ENCODE results near the gene SLC18A2.

DNA sequence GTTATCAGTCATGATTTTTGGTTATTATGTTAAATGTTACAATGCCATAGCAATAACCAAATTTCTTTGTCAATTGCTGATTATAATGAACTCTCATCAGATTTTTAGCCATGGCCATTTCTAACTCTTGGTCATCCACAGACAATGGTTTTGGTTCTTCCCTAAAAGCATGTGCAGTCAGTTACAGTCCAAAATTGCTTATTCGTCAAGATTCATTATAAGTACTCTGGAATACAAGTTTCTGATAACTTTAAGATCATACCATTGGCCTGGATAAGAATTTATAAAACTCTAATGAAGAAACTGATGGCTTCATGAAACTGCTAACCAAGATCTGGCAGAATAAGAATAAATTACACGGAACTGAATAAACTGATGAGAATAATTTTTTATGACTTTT, 83.5 kb downstream of the SLC18A2 start:
- TF ChIP-seq, protein P1, sequence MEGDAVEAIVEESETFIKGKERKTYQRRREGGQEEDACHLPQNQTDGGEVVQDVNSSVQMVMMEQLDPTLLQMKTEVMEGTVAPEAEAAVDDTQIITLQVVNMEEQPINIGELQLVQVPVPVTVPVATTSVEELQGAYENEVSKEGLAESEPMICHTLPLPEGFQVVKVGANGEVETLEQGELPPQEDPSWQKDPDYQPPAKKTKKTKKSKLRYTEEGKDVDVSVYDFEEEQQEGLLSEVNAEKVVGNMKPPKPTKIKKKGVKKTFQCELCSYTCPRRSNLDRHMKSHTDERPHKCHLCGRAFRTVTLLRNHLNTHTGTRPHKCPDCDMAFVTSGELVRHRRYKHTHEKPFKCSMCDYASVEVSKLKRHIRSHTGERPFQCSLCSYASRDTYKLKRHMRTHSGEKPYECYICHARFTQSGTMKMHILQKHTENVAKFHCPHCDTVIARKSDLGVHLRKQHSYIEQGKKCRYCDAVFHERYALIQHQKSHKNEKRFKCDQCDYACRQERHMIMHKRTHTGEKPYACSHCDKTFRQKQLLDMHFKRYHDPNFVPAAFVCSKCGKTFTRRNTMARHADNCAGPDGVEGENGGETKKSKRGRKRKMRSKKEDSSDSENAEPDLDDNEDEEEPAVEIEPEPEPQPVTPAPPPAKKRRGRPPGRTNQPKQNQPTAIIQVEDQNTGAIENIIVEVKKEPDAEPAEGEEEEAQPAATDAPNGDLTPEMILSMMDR (IDR thresholded peaks at IDR 0.05): no peak
- TF ChIP-seq EZH2 (IDR thresholded peaks at IDR 0.05) (no peak), EZH2phosphoT487 (IDR thresholded peaks at IDR 0.05) (no peak)
